ENCODE results near the gene PPM1E. TPM values are rescaled to one million over a fixed set of nuclear protein-coding genes. Genes with fewer than 3 reads are reported as not detected.
A peak's percentile ranks its signal among the peaks of the same experiment; 100 is the strongest.
"Not testable (repeated sequence)": the region's sequence is repeated elsewhere in the genome, so short reads cannot be mapped to it uniquely, and the experiment has no call there.

PPM1E gene
- total and polyA plus RNA-seq, 7 experiments from 2014 or later, result 0.07 TPM; not detected in 6

- Mint-ChIP-seq H3K36me3 (peaks cover 4 to 14% (median 10%) of the 10 kb centered on the region in 5 donors), H3K9me3 (no peaks in the 10 kb centered on the region), H3K27me3 (no peaks in the 10 kb centered on the region), H3K4me1 (peaks cover 0 to 4% (median 0%) of the 10 kb centered on the region in 7 donors), H3K4me3 (no peak overlapping the region), H3K27ac (peak overlapping the region in 2 of 9 donors; percentile 0 to 6)
- H3K27ac ChIP-seq (ENCODE audit: low read depth, low read length), result no peak overlapping the region
- H3K36me3 ChIP-seq (ENCODE audit: control insufficient read depth in 2 of 3, insufficient read depth in 3 of 3, low read length in 3 of 3), result no peaks in the 10 kb centered on the region
- POLR2A ChIA-PET, result no interaction called here
- CTCF ChIA-PET, result no interaction called here
- H3K27me3 ChIP-seq (ENCODE audit: control insufficient read depth in 2 of 2, insufficient read depth in 2 of 2, low read length in 2 of 2), result no peaks in the 10 kb centered on the region
- intact Hi-C loops (cut with micrococcal nuclease), result no loop called here
- no peak overlapping the region for H3K4me3 ChIP-seq (ENCODE audit: low read length)
- DNase-seq (no peak), ATAC-seq (no peak)
- no peaks in the 10 kb centered on the region for H3K9me3 ChIP-seq (ENCODE audit: control insufficient read depth in 2 of 3, low read length in 3 of 3)
- H3K4me1 ChIP-seq (ENCODE audit: control insufficient read depth in 2 of 2, insufficient read depth in 2 of 2, low read length in 2 of 2), result no peaks in the 10 kb centered on the region
These were observed 24.7 kb upstream of the PPM1E start for GRCh38 chr17:58730937-58731336.

- H3K4me1 ChIP-seq (ENCODE audit: control insufficient read depth in 2 of 2, insufficient read depth in 2 of 2, low read length in 2 of 2), result no peaks in the 10 kb centered on the region
- no peaks in the 10 kb centered on the region for H3K9me3 ChIP-seq (ENCODE audit: control insufficient read depth in 2 of 3, low read length in 3 of 3)
- H3K27me3 ChIP-seq (ENCODE audit: control insufficient read depth in 2 of 2, insufficient read depth in 2 of 2, low read length in 2 of 2), result no peaks in the 10 kb centered on the region
- intact Hi-C loops (cut with micrococcal nuclease), result no loop called here
- H3K27me3 Mint-ChIP-seq, result no peaks in the 10 kb centered on the region
- no peaks in the 10 kb centered on the region for H3K36me3 ChIP-seq (ENCODE audit: control insufficient read depth in 2 of 3, insufficient read depth in 3 of 3, low read length in 3 of 3)
- H3K36me3 Mint-ChIP-seq, result peaks cover 3 to 9% (median 5%) of the 10 kb centered on the region in 5 donors
- DNase-seq (no peak), ATAC-seq (no peak)
- ChIA-PET POLR2A (no interaction called here), CTCF (no interaction called here)
- no peaks in the 10 kb centered on the region for H3K9me3 Mint-ChIP-seq
- no peak overlapping the region for H3K27ac Mint-ChIP-seq
- no peak overlapping the region for H3K27ac ChIP-seq (ENCODE audit: low read depth, low read length)
- H3K4me1 Mint-ChIP-seq, result no peaks in the 10 kb centered on the region
- no peak overlapping the region for H3K4me3 Mint-ChIP-seq
- H3K4me3 ChIP-seq (ENCODE audit: low read length), result no peak overlapping the region
These were observed 21.6 kb upstream of the PPM1E start for GRCh38 chr17:58734040-58734439.

GRCh38 chr17:58734811-58735210 is 20.8 kb upstream of the PPM1E start:
- ChIA-PET POLR2A (interaction anchor here (1.1 kb wide), 1 partner anchor 8 kb away, joined by 4 read pairs; no protein-coding TSS in a partner anchor), CTCF (no interaction called here)
- Mint-ChIP-seq H3K27me3 (no peaks in the 10 kb centered on the region), H3K36me3 (peaks cover 3 to 9% (median 4%) of the 10 kb centered on the region in 5 donors), H3K9me3 (no peaks in the 10 kb centered on the region), H3K4me3 (no peak overlapping the region), H3K27ac (no peak overlapping the region), H3K4me1 (no peaks in the 10 kb centered on the region)
- no peak for DNase-seq
- Histone ChIP-seq H3K27me3 (ENCODE audit: control insufficient read depth in 2 of 2, insufficient read depth in 2 of 2, low read length in 2 of 2) (no peaks in the 10 kb centered on the region), H3K36me3 (ENCODE audit: control insufficient read depth in 2 of 3, insufficient read depth in 3 of 3, low read length in 3 of 3) (no peaks in the 10 kb centered on the region), H3K27ac (ENCODE audit: low read depth, low read length) (no peak overlapping the region), H3K9me3 (ENCODE audit: control insufficient read depth in 2 of 3, low read length in 3 of 3) (no peaks in the 10 kb centered on the region), H3K4me1 (ENCODE audit: control insufficient read depth in 2 of 2, insufficient read depth in 2 of 2, low read length in 2 of 2) (no peaks in the 10 kb centered on the region), H3K4me3 (ENCODE audit: low read length) (no peak overlapping the region)
- no peak for ATAC-seq
- intact Hi-C loops (cut with micrococcal nuclease), result no loop called here

GRCh38 chr17:58741121-58741625 is 14.5 kb upstream of the PPM1E start:
- CTCF ChIA-PET, result no interaction called here
- no peaks in the 10 kb centered on the region for H3K4me1 ChIP-seq (ENCODE audit: control insufficient read depth in 2 of 2, insufficient read depth in 2 of 2, low read length in 2 of 2)
- POLR2A ChIA-PET, result no interaction called here
- H3K27ac Mint-ChIP-seq, result no peak overlapping the region
- no peak for DNase-seq
- no peaks in the 10 kb centered on the region for H3K9me3 ChIP-seq (ENCODE audit: control insufficient read depth in 2 of 3, low read length in 3 of 3)
- H3K36me3 Mint-ChIP-seq, result no peaks in the 10 kb centered on the region
- H3K27me3 ChIP-seq (ENCODE audit: control insufficient read depth in 2 of 2, insufficient read depth in 2 of 2, low read length in 2 of 2), result no peaks in the 10 kb centered on the region
- no peak for ATAC-seq
- no peaks in the 10 kb centered on the region for H3K4me1 Mint-ChIP-seq
- no peaks in the 10 kb centered on the region for H3K9me3 Mint-ChIP-seq
- H3K4me3 Mint-ChIP-seq, result no peak overlapping the region
- no peak overlapping the region for H3K4me3 ChIP-seq (ENCODE audit: low read length)
- H3K27me3 Mint-ChIP-seq, result peaks cover 0 to under 1% (median 0%) of the 10 kb centered on the region in 5 donors
- no peaks in the 10 kb centered on the region for H3K36me3 ChIP-seq (ENCODE audit: control insufficient read depth in 2 of 3, insufficient read depth in 3 of 3, low read length in 3 of 3)
- intact Hi-C loops (cut with micrococcal nuclease), result no loop called here
- H3K27ac ChIP-seq (ENCODE audit: low read depth, low read length), result no peak overlapping the region

- no peak for ATAC-seq
- Histone ChIP-seq H3K36me3 (ENCODE audit: control insufficient read depth in 2 of 3, insufficient read depth in 3 of 3, low read length in 3 of 3) (no peaks in the 10 kb centered on the region), H3K27ac (ENCODE audit: low read depth, low read length) (no peak overlapping the region), H3K9me3 (ENCODE audit: control insufficient read depth in 2 of 3, low read length in 3 of 3) (no peaks in the 10 kb centered on the region), H3K4me3 (ENCODE audit: low read length) (no peak overlapping the region), H3K4me1 (ENCODE audit: control insufficient read depth in 2 of 2, insufficient read depth in 2 of 2, low read length in 2 of 2) (no peaks in the 10 kb centered on the region), H3K27me3 (ENCODE audit: control insufficient read depth in 2 of 2, insufficient read depth in 2 of 2, low read length in 2 of 2) (no peaks in the 10 kb centered on the region)
- Mint-ChIP-seq H3K27ac (no peak overlapping the region), H3K4me1 (no peaks in the 10 kb centered on the region), H3K27me3 (peaks cover 0 to 16% (median 6%) of the 10 kb centered on the region in 5 donors), H3K9me3 (no peaks in the 10 kb centered on the region), H3K4me3 (no peak overlapping the region), H3K36me3 (no peaks in the 10 kb centered on the region)
- POLR2A ChIA-PET, result no interaction called here
- CTCF ChIA-PET, result interaction anchor here (1.4 kb wide), 1 partner anchor 10 kb away, joined by 3 read pairs; no protein-coding TSS in a partner anchor
- intact Hi-C loops (cut with micrococcal nuclease), result no loop called here
- DNase-seq, result no peak
These were observed 8.0 kb upstream of the PPM1E start for GRCh38 chr17:58747674-58748073.

GRCh38 chr17:58749627-58750026 is 6.0 kb upstream of the PPM1E start:
- intact Hi-C loops (cut with micrococcal nuclease); H3K27ac ChIP-seq (ENCODE audit: low read depth, low read length); CTCF ChIA-PET; H3K36me3 Mint-ChIP-seq; H3K4me3 ChIP-seq (ENCODE audit: low read length); H3K9me3 Mint-ChIP-seq; H3K9me3 ChIP-seq (ENCODE audit: control insufficient read depth in 2 of 3, low read length in 3 of 3); DNase-seq; ATAC-seq; H3K36me3 ChIP-seq (ENCODE audit: control insufficient read depth in 2 of 3, insufficient read depth in 3 of 3, low read length in 3 of 3); H3K27me3 ChIP-seq (ENCODE audit: control insufficient read depth in 2 of 2, insufficient read depth in 2 of 2, low read length in 2 of 2); H3K4me1 Mint-ChIP-seq; H3K27ac Mint-ChIP-seq; H3K4me1 ChIP-seq (ENCODE audit: control insufficient read depth in 2 of 2, insufficient read depth in 2 of 2, low read length in 2 of 2); H3K4me3 Mint-ChIP-seq: not testable (repeated sequence)
- POLR2A ChIA-PET, result interaction anchor here (0.6 kb wide), 1 partner anchor 13 kb away, joined by 5 read pairs; no protein-coding TSS in a partner anchor
- H3K27me3 Mint-ChIP-seq, result peaks cover 7 to 33% (median 17%) of the 10 kb centered on the region in 5 donors

GRCh38 chr17:58753026-58753425 is 2.6 kb upstream of the PPM1E start:
- CTCF ChIA-PET, result no interaction called here
- H3K27me3 ChIP-seq (ENCODE audit: control insufficient read depth in 2 of 2, insufficient read depth in 2 of 2, low read length in 2 of 2), result peaks cover 10 to 15% of the 10 kb centered on the region in 2 donors
- peaks cover 28 to 52% (median 39%) of the 10 kb centered on the region in 5 donors for H3K27me3 Mint-ChIP-seq

More at GRCh38 chr17:58753026-58753425, 2.6 kb upstream of the PPM1E start:
- intact Hi-C loops (cut with micrococcal nuclease), result no loop called here
- no peaks in the 10 kb centered on the region for H3K36me3 ChIP-seq (ENCODE audit: control insufficient read depth in 2 of 3, insufficient read depth in 3 of 3, low read length in 3 of 3)
- Mint-ChIP-seq H3K4me3 (no peak overlapping the region), H3K4me1 (peaks cover 8 to 17% (median 12%) of the 10 kb centered on the region in 7 donors), H3K36me3 (peaks cover 0 to 7% (median 3%) of the 10 kb centered on the region in 5 donors), H3K27ac (no peak overlapping the region), H3K9me3 (peaks cover 0 to 4% (median 0%) of the 10 kb centered on the region in 11 donors)
- ATAC-seq (no peak), DNase-seq (no peak)
- POLR2A ChIA-PET, result no interaction called here
- H3K4me3 ChIP-seq (ENCODE audit: low read length), result no peak overlapping the region
- H3K9me3 ChIP-seq (ENCODE audit: control insufficient read depth in 2 of 3, low read length in 3 of 3), result no peaks in the 10 kb centered on the region
- H3K27ac ChIP-seq (ENCODE audit: low read depth, low read length), result no peak overlapping the region
- H3K4me1 ChIP-seq (ENCODE audit: control insufficient read depth in 2 of 2, insufficient read depth in 2 of 2, low read length in 2 of 2), result peaks cover 5 to 10% of the 10 kb centered on the region in 2 donors
